GM12872 (cell line): ENCODE results near the gene DHX9.

ENCODE experiments used
- TF ChIP-seq, protein P1 (sequence below): IDR thresholded peaks from 3 replicates; pipeline ENCODE4 v1.5.1; 2011; ENCODE audit warnings: low read depth, mild to moderate bottlenecking, low read length, moderate library complexity; ENCODE audit not compliant: insufficient read depth

Gene DHX9

DNA sequence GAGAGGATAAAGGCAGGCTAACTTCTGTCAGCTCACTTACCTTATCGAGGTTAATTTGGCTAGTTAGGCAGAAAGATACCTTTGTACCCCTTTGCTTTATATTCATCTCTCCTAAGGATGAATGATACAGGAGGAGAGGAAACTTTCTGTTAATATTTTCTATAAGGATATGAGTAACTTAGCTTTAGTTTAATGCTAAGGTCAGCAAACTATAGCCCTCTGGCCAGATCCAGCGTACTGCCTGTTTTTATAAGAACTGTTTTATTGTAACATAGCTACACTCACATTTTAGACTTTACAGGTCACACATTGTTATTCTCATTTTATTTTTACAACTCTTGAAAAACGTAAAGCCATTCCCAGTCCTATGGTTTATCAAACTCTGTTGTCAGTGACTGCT lies 18.1 kb downstream of the DHX9 start:
- TF ChIP-seq, protein P1, sequence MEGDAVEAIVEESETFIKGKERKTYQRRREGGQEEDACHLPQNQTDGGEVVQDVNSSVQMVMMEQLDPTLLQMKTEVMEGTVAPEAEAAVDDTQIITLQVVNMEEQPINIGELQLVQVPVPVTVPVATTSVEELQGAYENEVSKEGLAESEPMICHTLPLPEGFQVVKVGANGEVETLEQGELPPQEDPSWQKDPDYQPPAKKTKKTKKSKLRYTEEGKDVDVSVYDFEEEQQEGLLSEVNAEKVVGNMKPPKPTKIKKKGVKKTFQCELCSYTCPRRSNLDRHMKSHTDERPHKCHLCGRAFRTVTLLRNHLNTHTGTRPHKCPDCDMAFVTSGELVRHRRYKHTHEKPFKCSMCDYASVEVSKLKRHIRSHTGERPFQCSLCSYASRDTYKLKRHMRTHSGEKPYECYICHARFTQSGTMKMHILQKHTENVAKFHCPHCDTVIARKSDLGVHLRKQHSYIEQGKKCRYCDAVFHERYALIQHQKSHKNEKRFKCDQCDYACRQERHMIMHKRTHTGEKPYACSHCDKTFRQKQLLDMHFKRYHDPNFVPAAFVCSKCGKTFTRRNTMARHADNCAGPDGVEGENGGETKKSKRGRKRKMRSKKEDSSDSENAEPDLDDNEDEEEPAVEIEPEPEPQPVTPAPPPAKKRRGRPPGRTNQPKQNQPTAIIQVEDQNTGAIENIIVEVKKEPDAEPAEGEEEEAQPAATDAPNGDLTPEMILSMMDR, result no peak

DNA sequence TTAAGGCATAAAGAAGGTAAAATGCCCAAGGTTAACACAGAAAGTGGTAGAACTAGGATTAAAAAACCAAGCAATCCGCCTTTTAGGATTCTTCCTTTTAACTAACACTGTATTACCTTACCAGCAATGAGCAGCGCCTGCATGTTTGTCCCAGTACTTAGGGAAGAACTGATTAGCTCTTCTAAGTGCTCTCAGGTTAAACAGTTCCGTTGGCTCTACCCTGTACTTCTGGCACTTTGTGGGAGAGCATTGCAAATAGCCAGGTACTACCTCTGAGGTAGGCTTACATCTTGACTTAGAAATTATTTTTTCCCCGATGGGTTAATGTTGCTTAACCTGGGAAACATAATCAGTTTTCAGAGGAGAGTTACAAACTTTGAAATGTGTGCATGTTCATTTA lies 21.5 kb downstream of the DHX9 start:
- TF ChIP-seq, protein P1, result no peak

DNA sequence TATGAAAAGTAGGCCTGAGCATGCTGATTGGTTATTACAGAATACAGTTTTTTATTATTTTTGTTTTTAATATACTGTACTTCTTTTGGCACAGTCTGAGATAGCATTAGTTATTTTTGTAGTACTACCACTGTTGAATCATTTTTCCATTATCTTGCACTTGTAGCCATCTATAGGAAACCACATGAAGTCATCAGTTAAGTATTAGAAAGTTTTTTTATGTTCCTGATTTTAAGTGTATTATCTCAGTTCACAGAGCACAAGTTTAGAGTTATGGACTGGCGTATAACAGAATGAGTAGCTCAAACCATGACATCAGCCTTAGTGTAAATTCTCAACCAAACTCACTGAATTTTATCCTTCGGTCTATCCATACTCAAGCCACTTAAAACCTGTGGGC lies 22.8 kb downstream of the DHX9 start:
- TF ChIP-seq, protein P1, result no peak

DNA sequence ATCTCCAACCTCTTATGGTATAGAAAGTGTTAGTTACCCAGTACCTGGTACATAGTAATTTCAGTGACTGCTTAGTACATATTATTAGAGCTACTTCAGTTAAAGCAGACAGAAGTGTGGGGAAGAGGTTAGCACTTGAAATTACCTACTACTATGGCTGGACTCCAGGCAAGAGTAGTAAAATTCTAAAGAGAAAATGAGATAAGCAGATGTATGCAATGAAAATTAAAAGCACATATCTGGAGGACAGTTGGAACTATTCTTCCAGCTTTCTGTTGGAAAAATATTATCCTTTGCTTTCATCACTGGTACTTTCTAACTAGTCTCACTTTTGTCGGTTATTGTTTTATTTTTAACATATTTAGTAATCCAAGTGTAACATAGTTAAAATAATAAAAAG lies 23.7 kb downstream of the DHX9 start:
- TF ChIP-seq, protein P1, result no peak

DNA sequence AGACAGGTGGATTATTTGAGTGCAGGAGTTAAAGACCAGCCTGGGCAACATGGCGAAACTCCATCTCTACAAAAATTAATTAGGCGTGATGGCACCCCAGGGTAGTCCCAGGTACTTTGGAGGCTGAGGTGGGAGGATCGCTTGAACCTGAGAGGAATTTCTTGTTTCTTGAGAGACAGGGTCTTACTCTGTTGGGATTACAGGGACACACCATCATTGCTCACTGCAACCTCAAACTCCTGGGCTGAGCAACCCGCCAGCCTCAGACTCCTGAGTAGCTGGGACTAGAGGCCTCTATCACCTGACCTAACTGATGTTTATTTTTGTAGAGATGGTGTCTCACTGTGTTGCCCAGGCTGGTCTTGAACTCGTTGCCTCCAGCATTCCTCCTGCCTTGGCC lies 24.8 kb downstream of the DHX9 start:
- TF ChIP-seq, protein P1, result no peak

DNA sequence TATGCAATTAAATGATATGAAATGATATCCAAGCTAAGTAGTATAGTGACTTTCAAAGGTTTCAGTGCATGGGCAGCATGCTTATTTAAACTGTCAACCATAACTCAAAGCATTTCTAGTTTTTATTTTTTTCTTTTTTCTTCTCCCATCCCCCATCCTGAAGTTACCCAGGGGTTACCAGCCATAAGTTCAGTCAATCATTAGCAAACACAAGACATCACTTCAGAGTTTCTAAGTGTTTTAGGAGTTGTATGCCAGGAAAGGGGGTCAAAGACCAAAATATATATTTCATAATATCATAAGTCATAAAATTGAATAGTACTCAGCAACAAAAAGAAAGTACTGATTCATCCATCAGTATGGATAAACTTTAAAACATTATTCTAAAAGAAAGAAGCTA lies 28.7 kb downstream of the DHX9 start:
- TF ChIP-seq, protein P1, result no peak

DNA sequence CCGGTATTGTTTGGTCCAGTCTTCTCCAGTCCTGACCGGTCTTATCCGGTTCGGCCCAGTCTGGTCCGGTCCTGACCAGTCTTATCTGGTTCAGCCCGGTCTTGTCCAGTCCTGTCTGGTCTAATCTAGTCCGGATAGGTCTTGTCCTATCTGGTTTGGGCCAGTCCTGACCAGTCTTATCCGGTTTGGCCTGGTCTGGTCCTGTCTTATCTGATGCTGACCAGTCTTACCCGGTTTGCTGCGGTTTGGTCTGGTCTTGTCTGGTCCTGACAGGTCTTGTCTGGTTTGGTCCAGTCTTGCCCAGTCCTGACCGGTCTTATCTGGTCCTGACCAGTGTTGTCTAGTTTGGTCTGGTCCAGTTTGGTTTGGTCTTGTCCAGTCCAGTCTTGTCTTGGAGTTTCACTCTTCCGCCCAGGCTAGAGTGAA lies 30.1 kb downstream of the DHX9 start:
- TF ChIP-seq, protein P1, result no peak

DNA sequence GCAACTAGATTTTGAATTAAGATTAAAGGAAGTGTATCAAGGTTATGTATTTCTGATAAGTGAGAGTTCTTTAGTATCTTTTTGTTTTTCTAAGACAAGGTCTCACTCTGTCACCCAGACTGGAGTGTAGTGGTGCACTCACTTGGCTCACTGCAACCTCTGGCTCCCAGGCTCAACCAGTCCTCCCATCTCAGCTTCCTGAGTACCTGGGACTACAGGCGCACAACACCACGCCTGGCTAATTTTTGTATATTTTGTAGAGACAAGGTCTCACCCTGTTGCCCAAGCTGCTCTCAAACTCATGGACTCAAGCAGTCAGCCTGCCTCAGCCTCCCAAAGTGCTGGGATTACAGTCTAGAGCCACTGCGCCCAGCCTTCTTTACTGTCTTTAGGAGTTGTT lies 33.7 kb downstream of the DHX9 start:
- TF ChIP-seq, protein P1, result no peak
